ENCODE results near the gene CXCR1. TPM values are rescaled to one million over a fixed set of nuclear protein-coding genes. Genes with fewer than 3 reads are reported as not detected.

CXCR1 gene
- total RNA-seq, 1 experiment from 2014 or later: not detected

DNA sequence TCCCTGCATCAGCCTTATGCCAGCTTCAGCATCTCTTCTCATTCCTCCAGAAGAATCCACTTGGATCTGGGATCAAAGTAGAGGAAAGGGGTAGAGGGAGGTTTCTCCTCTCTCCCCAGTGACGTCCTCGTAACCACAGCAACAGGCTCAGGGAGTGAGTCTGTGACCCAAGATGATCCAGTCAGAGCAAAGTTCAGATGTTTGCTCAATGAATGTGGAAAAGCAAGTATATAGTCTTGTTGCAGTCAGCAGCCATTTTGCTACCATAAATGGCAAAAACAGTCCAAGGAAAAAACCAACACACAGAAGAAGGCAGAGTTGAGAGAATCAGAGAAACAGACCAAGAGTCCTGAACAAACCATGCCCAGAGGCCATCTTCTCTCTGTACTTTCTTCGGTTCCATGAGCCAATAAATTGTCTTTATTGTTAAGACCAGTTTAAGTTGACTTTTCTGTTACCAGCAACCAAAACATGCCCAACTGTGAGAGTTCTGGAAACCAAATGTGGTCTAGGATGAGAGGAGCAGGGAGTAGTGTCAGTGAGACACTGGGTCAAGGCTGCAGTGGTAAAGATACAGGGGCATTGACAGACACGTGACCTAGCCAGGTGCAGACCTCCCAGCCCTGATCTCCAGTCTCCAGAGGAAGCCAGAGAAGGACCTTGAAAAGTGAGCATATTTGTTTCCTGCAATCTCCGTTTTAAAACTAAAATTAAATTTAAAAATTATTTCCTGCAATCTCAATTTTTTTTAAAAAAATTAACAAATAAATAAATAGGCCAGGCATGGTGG lies 3.2 kb upstream of the CXCR1 start:
- intact Hi-C loops (cut with micrococcal nuclease; ENCODE audit: unreplicated experiment): no loop called here
- ChIA-PET POLR2A (no interaction called here), CTCF (no interaction called here)
- no peaks in the 10 kb centered on the region for H3K27me3 Mint-ChIP-seq (ENCODE audit: insufficient read depth, unreplicated experiment)
- H3K4me3 ChIP-seq (ENCODE audit: low read depth, low read length): no peak overlapping the region
- H3K27me3 ChIP-seq (replicated peaks; ENCODE audit: control insufficient read depth, insufficient read depth, low read length): no peaks in the 10 kb centered on the region
- no peaks in the 10 kb centered on the region for H3K9me3 Mint-ChIP-seq (ENCODE audit: unreplicated experiment)
- peaks cover 15% of the 10 kb centered on the region for H3K4me1 ChIP-seq
- H3K9me3 ChIP-seq: no peaks in the 10 kb centered on the region
- H3K27ac Mint-ChIP-seq (ENCODE audit: unreplicated experiment): peak overlapping the region; percentile 69
- H3K4me1 Mint-ChIP-seq (ENCODE audit: low read depth, unreplicated experiment): peaks cover 19% of the 10 kb centered on the region
- peak overlapping the region; percentile 25 for H3K4me3 Mint-ChIP-seq (ENCODE audit: unreplicated experiment)
- TF ChIP-seq, protein P1, sequence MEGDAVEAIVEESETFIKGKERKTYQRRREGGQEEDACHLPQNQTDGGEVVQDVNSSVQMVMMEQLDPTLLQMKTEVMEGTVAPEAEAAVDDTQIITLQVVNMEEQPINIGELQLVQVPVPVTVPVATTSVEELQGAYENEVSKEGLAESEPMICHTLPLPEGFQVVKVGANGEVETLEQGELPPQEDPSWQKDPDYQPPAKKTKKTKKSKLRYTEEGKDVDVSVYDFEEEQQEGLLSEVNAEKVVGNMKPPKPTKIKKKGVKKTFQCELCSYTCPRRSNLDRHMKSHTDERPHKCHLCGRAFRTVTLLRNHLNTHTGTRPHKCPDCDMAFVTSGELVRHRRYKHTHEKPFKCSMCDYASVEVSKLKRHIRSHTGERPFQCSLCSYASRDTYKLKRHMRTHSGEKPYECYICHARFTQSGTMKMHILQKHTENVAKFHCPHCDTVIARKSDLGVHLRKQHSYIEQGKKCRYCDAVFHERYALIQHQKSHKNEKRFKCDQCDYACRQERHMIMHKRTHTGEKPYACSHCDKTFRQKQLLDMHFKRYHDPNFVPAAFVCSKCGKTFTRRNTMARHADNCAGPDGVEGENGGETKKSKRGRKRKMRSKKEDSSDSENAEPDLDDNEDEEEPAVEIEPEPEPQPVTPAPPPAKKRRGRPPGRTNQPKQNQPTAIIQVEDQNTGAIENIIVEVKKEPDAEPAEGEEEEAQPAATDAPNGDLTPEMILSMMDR (IDR thresholded peaks at IDR 0.05; ENCODE audit: insufficient read depth in 1 of 2, low read depth in 1 of 2, low read length in 1 of 2, severe bottlenecking in 1 of 2, unreplicated experiment in 1 of 2): no peak
- no peaks in the 10 kb centered on the region for H3K36me3 Mint-ChIP-seq (ENCODE audit: insufficient read depth, unreplicated experiment)
- peak; percentile 78 to 81 for DNase-seq
- H3K36me3 ChIP-seq (ENCODE audit: control insufficient read depth, insufficient read depth, low read length): no peaks in the 10 kb centered on the region
- BruUV-seq (replicated peaks): no TSS peak

- H3K9me3 Mint-ChIP-seq (ENCODE audit: unreplicated experiment): no peaks in the 10 kb centered on the region
- no peaks in the 10 kb centered on the region; the same call in 1 of the 2 replicates for H3K9me3 ChIP-seq
- H3K4me1 ChIP-seq: peaks cover 15% of the 10 kb centered on the region
- TF ChIP-seq, protein P1 (IDR thresholded peaks at IDR 0.05; ENCODE audit: insufficient read depth in 1 of 2, low read depth in 1 of 2, low read length in 1 of 2, severe bottlenecking in 1 of 2, unreplicated experiment in 1 of 2): peak; percentile 50 to 67
- no peak overlapping the region for H3K4me3 ChIP-seq (ENCODE audit: low read depth, low read length)
- no peaks in the 10 kb centered on the region for H3K36me3 ChIP-seq (ENCODE audit: control insufficient read depth, insufficient read depth, low read length)
- CTCF ChIA-PET: no interaction called here
- POLR2A ChIA-PET: no interaction called here
- no peaks in the 10 kb centered on the region for H3K36me3 Mint-ChIP-seq (ENCODE audit: insufficient read depth, unreplicated experiment)
- H3K27ac Mint-ChIP-seq (ENCODE audit: unreplicated experiment): peak overlapping the region; percentile 69
- no peaks in the 10 kb centered on the region for H3K27me3 ChIP-seq (replicated peaks; ENCODE audit: control insufficient read depth, insufficient read depth, low read length)
- DNase-seq: peak; percentile 66 to 73
- peaks cover 19% of the 10 kb centered on the region for H3K4me1 Mint-ChIP-seq (ENCODE audit: low read depth, unreplicated experiment)
- no TSS peak for BruUV-seq (replicated peaks)
- intact Hi-C loops (cut with micrococcal nuclease; ENCODE audit: unreplicated experiment): no loop called here
- H3K27me3 Mint-ChIP-seq (ENCODE audit: insufficient read depth, unreplicated experiment): peaks cover 6% of the 10 kb centered on the region
- no peak overlapping the region for H3K4me3 Mint-ChIP-seq (ENCODE audit: unreplicated experiment)
Observed at GRCh38 chr2:218168635-218169462, 2.1 kb upstream of the CXCR1 start.

GRCh38 chr2:218168016-218168415 lies 1.3 kb upstream of the CXCR1 start:
- Histone ChIP-seq H3K27me3 (replicated peaks; ENCODE audit: control insufficient read depth, insufficient read depth, low read length) (no peaks in the 10 kb centered on the region), H3K9me3 (no peaks in the 10 kb centered on the region; the same call in 1 of the 2 replicates), H3K4me1 (peaks cover 15% of the 10 kb centered on the region), H3K4me3 (ENCODE audit: low read depth, low read length) (no peak overlapping the region), H3K36me3 (ENCODE audit: control insufficient read depth, insufficient read depth, low read length) (no peaks in the 10 kb centered on the region)
- Mint-ChIP-seq H3K4me3 (ENCODE audit: unreplicated experiment) (no peak overlapping the region), H3K9me3 (ENCODE audit: unreplicated experiment) (no peaks in the 10 kb centered on the region), H3K27me3 (ENCODE audit: insufficient read depth, unreplicated experiment) (peaks cover 6% of the 10 kb centered on the region), H3K27ac (ENCODE audit: unreplicated experiment) (no peak overlapping the region), H3K36me3 (ENCODE audit: insufficient read depth, unreplicated experiment) (no peaks in the 10 kb centered on the region), H3K4me1 (ENCODE audit: low read depth, unreplicated experiment) (peaks cover 19% of the 10 kb centered on the region)
- ChIA-PET POLR2A (no interaction called here), CTCF (no interaction called here)
- BruUV-seq (replicated peaks): no TSS peak
- intact Hi-C loops (cut with micrococcal nuclease; ENCODE audit: unreplicated experiment): no loop called here
- DNase-seq: no peak
- TF ChIP-seq, protein P1 (IDR thresholded peaks at IDR 0.05; ENCODE audit: insufficient read depth in 1 of 2, low read depth in 1 of 2, low read length in 1 of 2, severe bottlenecking in 1 of 2, unreplicated experiment in 1 of 2): no peak
